Natural killer cell (primary cell): ENCODE results near the gene TLR10. TPM values are rescaled to one million over a fixed set of nuclear protein-coding genes. Genes with fewer than 3 reads are reported as not detected.

ENCODE experiments used
- ATAC-seq, 3 donors: fragments of 150-1000 bp in 2 of 3; fragments of 200-7000 bp in 1 of 3; cut with Tn5 transposase; 1 replicate in 1 of 3; 2 replicates in 2 of 3; pipeline ENCODE4 v1.10.0; 2021; ENCODE audit warnings: mild to moderate bottlenecking in 2 of 3, moderate library complexity in 2 of 3
- DNase-seq, 2 donors: peaks; one replicate each; pipeline versions ENCODE4 v3.0.0 to v3.0.0-alpha.2; 2013 to 2021; ENCODE audit warnings: mixed read lengths in 1 of 2
- H3K27ac ChIP-seq: one replicate; pipeline ENCODE4 v1.5.1; 2013; ENCODE audit warnings: mild to moderate bottlenecking, low read length
- H3K27me3 ChIP-seq: one replicate; pipeline ENCODE4 v1.6.1; 2013; ENCODE audit warnings: low read length; ENCODE audit not compliant: control insufficient read depth, insufficient read depth
- H3K36me3 ChIP-seq: one replicate; pipeline ENCODE4 v1.6.1; 2013; ENCODE audit warnings: low read length; ENCODE audit not compliant: control insufficient read depth, insufficient read depth
- H3K4me1 ChIP-seq: one replicate; pipeline ENCODE4 v1.6.1; 2013; ENCODE audit warnings: low read length; ENCODE audit not compliant: control insufficient read depth, insufficient read depth
- H3K4me3 ChIP-seq: one replicate; pipeline ENCODE4 v1.5.1; 2013; ENCODE audit warnings: low read length
- H3K9me3 ChIP-seq: one replicate; pipeline ENCODE4 v1.6.1; 2013; ENCODE audit warnings: low read length; ENCODE audit not compliant: control insufficient read depth, insufficient read depth
- H3K27ac Mint-ChIP-seq, 2 donors: one replicate each; pipeline ENCODE4 v1.8.0; 2022; ENCODE audit warnings: mild to moderate bottlenecking in 2 of 2, mixed read lengths in 2 of 2, moderate library complexity in 1 of 2
- H3K27me3 Mint-ChIP-seq, 2 donors: one replicate each; pipeline ENCODE4 v1.8.0; 2022; ENCODE audit warnings: low read depth in 2 of 2, mixed read lengths in 2 of 2
- H3K36me3 Mint-ChIP-seq: one replicate; pipeline ENCODE4 v1.8.0; 2022; ENCODE audit warnings: mixed read lengths
- H3K4me1 Mint-ChIP-seq, 2 donors: one replicate each; pipeline ENCODE4 v1.8.0; 2022; ENCODE audit warnings: mixed read lengths in 2 of 2
- H3K4me3 Mint-ChIP-seq: one replicate; pipeline ENCODE4 v1.8.0; 2022; ENCODE audit warnings: mild to moderate bottlenecking, moderate library complexity, mixed read lengths
- H3K9me3 Mint-ChIP-seq, 2 donors: one replicate each; pipeline ENCODE4 v1.8.0; 2022; ENCODE audit warnings: mixed read lengths in 2 of 2
- CTCF ChIP-seq: fragments of 200-600 bp; IDR thresholded peaks from one replicate; pipeline ENCODE4 v1.8.0; 2022; ENCODE audit warnings: antibody characterized with exemption
- WGBS: methylation state at CpG from one replicate; pipeline ENCODE4 v1.1.7; 2013; ENCODE audit warnings: missing lambda C conversion rate; ENCODE audit not compliant: insufficient coverage; 5-methylcytosine and 5-hydroxymethylcytosine counted together
- intact Hi-C: fragments of 100-400 bp; cut with micrococcal nuclease; formaldehyde crosslinking; loops from one replicate; pipeline ENCODE4 v1.14.2; 2022
- total RNA-seq, 4 donors: library from RNA; stranded (reverse); fragments of 120-200 nt in 1 of 4; gene quantifications; one replicate each; pipeline versions ENCODE4 v1.2.3 to v1.2.4, GENCODE V29; 2013 to 2022

The TLR10 gene
- total RNA-seq, 3 donors from 2014 or later (not counting 1 experiment from before 2014, with no cell fraction given): 0.31 to 0.63 (median 0.59) TPM

DNA sequence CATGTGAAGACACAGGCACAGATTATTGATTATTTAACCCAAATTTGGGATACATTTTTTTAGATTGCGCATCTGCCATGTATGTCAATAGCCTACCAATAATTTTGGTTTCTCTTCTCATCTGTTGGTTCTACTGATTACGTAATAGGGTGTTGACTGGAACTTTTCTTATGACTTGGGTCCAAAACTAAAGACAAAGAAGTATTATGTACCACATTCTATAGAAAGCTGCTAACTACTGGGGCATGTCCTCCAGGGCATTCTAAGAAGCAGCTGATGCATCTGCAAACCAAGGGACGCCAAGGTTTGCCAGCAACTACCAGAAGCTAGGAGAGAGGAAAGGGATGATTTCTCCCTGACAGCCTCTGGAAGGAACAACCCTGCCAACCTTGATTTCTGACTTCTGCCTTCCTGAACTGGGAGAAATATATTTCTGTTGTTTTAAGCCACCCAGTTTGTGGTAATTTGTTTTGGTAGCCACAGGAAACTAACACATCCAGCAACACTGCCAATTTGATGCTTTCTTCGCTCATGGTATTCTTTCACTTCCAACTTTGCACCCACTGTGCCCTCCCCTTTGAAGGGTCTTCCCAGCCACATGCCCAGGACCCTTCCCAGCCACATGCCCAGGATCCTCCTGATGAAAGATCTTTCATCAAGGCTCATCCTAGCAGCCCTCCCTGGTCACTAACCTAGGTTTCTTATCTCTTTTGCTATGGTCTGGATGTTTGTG, 37.7 kb upstream of the TLR10 start:
- H3K27me3 Mint-ChIP-seq: peaks cover 2 to 8% of the 10 kb centered on the region in 2 donors
- intact Hi-C loops: no loop called here

DNA sequence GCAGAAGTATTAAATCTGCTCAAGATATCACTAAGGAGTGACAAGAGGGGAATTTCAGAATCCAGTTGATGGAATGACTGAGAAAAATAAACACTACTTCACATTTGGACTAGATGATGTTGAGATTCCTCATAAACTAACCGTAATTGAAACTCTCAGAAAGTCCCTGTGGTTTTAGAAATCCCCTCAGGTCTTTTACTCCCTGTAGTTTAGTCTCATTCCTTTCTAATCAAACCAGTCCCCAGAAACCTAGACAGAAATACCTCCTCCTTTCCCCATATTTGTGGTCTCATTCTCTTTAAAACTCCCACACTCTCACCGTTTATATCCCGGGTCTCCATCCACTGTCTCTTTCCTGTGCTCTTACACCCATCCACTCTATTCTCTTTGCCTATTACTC, 36.8 kb upstream of the TLR10 start:
- peaks cover 13% of the 10 kb centered on the region for H3K9me3 ChIP-seq
- H3K36me3 Mint-ChIP-seq: no peaks in the 10 kb centered on the region
- DNase-seq: peak in 1 of 2 donors; percentile 12
- no peaks in the 10 kb centered on the region for H3K36me3 ChIP-seq
- no peak overlapping the region for H3K4me3 ChIP-seq
- H3K4me3 Mint-ChIP-seq: no peak overlapping the region
- H3K4me1 Mint-ChIP-seq: peaks cover 8 to 12% of the 10 kb centered on the region in 2 donors
- H3K27me3 ChIP-seq: no peaks in the 10 kb centered on the region
- intact Hi-C loops: no loop called here
- WGBS: 47% methylated on average over 3 of the region's 3 CpGs
- peaks cover 2 to 8% of the 10 kb centered on the region in 2 donors for H3K27me3 Mint-ChIP-seq
- H3K4me1 ChIP-seq: peaks cover 10% of the 10 kb centered on the region
- no peak for TF ChIP-seq CTCF
- no peak overlapping the region for H3K27ac Mint-ChIP-seq
- peaks cover 0 to 2% of the 10 kb centered on the region in 2 donors for H3K9me3 Mint-ChIP-seq
- H3K27ac ChIP-seq: no peak overlapping the region
- no peak for ATAC-seq

More for the DNA sequence above, 37.7 kb upstream of the TLR10 start:
- no peak overlapping the region for H3K27ac ChIP-seq
- peaks cover 0 to 2% of the 10 kb centered on the region in 2 donors for H3K9me3 Mint-ChIP-seq
- ATAC-seq (peak in 1 of 3 donors; percentile 35), DNase-seq (no peak)
- no peak for TF ChIP-seq CTCF
- no peak overlapping the region for H3K4me3 Mint-ChIP-seq
- H3K27ac Mint-ChIP-seq: no peak overlapping the region
- no peak overlapping the region for H3K4me3 ChIP-seq
- H3K9me3 ChIP-seq: peaks cover 11% of the 10 kb centered on the region
- peaks cover 8 to 12% of the 10 kb centered on the region in 2 donors for H3K4me1 Mint-ChIP-seq
- H3K36me3 ChIP-seq: no peaks in the 10 kb centered on the region
- 71% methylated on average over 4 of the region's 4 CpGs for WGBS
- H3K36me3 Mint-ChIP-seq: peaks cover 1% of the 10 kb centered on the region
- peaks cover 10% of the 10 kb centered on the region for H3K4me1 ChIP-seq
- no peaks in the 10 kb centered on the region for H3K27me3 ChIP-seq

GRCh38 chr4:38818441-38818976, 35.7 kb upstream of the TLR10 start:
- Histone ChIP-seq H3K9me3 (peaks cover 13% of the 10 kb centered on the region), H3K36me3 (no peaks in the 10 kb centered on the region), H3K27me3 (no peaks in the 10 kb centered on the region), H3K4me3 (no peak overlapping the region), H3K27ac (no peak overlapping the region), H3K4me1 (peaks cover 10% of the 10 kb centered on the region)
- no peak overlapping the region for H3K4me3 Mint-ChIP-seq
- H3K4me1 Mint-ChIP-seq: peaks cover 8 to 12% of the 10 kb centered on the region in 2 donors
- DNase-seq: no peak
- no peak for ATAC-seq
- TF ChIP-seq CTCF: no peak
- intact Hi-C loops: no loop called here
- peaks cover 0 to 2% of the 10 kb centered on the region in 2 donors for H3K9me3 Mint-ChIP-seq
- H3K27ac Mint-ChIP-seq: no peak overlapping the region
- WGBS: 77% methylated on average over 4 of the region's 5 CpGs
- H3K27me3 Mint-ChIP-seq: peaks cover 2 to 8% of the 10 kb centered on the region in 2 donors
- no peaks in the 10 kb centered on the region for H3K36me3 Mint-ChIP-seq
